Measurements from ENCODE around the gene SYMPK.

The SYMPK gene

DNA sequence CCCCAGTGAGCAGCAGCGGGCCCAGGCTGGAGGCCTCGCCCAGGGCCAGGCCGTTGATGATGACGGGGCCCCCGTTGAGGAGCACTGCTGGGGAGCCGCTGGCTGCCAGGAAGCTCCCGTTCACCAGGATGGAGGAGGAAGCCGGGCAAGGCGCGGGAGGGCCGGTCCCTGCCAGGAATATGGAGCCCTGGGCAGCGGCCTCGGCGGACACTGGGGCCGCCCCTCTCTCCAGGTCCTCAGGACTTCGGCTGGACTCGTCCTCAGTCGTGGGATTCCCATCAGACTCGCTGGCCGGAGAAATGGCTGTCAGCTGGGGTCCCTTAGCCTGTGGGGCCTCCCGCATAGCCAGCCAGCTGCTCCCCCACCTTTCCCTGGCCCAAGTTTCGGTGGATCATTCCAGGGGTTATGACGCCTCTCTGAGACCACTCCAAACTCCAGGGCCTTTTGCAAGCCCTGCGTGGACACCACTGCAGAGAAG is 96.0 kb downstream of the SYMPK start:
- no peak for DNase-seq (ENCODE audit: low read depth)

GRCh38 chr19:45766296-45766868 is 96.6 kb downstream of the SYMPK start:
- no peak for DNase-seq (ENCODE audit: low read depth)

DNA sequence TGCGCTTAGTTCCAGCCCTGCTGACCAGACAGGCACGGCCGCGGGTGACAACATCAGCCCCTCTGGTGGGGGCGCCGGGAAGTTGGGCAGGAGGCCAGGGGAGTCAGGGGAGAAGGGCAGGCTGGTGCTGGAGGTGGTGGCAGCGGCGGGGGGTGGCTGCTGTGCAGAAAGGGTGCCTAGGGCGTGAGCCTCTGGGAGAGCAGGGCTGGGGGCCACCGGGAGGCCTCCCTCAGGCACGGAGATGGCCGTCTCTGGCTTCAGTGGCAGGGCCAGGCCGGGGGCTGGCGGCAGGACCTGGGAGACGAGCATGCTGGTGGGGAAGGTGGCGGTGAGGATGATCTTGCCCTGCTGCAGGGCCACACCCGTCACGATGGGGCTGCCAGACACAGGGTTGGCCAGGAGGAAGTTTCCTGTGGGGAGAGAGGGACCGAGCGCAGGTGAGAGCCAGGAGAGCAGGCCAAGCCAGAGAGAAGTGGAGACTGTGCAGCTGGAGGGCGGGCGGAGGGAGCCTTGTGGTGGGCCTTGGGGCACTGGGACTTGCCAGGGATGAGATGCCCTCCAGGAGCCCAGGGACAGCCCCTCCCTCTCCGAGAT is 97.1 kb downstream of the SYMPK start:
- DNase-seq (ENCODE audit: low read depth), result no peak

All from activated gamma-delta T cell treated with anti-CD3 and anti-CD28 coated beads, Interleukin-2, amount 50 U/mL, for 16 hours (primary cell).